ENCODE measurements around the gene PIK3CA. TPM values are rescaled to one million over a fixed set of nuclear protein-coding genes. Genes with fewer than 3 reads are reported as not detected.

PIK3CA gene
- total and polyA plus RNA-seq, 9 donors, result 8.9 to 29.7 (median 20.2) TPM

DNA sequence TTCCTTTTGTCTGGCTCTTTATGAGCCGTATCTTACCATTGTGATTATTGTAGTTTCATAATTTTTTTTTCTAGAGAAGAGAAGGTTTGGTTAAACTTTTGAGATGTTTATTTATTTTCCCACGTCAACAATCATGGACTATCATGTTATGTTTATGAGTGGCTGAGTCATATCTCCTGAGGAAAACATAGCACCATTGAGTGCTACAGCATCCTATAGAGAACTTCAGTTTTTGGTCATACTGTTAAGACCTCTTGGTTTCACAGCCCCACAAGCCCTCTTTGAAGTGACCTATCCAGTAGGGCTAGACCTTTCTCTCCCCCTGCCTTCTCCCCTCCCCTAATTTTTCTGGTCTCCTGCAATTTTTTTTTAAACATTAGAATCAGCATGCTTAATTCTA is 20.8 kb downstream of the PIK3CA start:
- H3K27ac ChIP-seq, result no peak overlapping the region
- intact Hi-C loops (cut with DNase I), result no loop called here
- no peak for DNase-seq
- H3K4me1 ChIP-seq (ENCODE audit: insufficient read depth), result peaks cover 6% of the 10 kb centered on the region
- TF ChIP-seq POLR2A (IDR thresholded peaks at IDR 0.05), result no peak
- TF ChIP-seq CTCF (IDR thresholded peaks at IDR 0.05), result no peak
- TF ChIP-seq EP300 (IDR thresholded peaks at IDR 0.05), result no peak
- no peaks in the 10 kb centered on the region for H3K9me3 ChIP-seq
- no peak overlapping the region for H3K4me3 ChIP-seq
- H3K36me3 ChIP-seq, result no peaks in the 10 kb centered on the region
- no peaks in the 10 kb centered on the region for H3K27me3 ChIP-seq
- 86 to 96% (median 92%) methylated on average over 2 of the region's 2 CpGs for WGBS, 3 donors

DNA sequence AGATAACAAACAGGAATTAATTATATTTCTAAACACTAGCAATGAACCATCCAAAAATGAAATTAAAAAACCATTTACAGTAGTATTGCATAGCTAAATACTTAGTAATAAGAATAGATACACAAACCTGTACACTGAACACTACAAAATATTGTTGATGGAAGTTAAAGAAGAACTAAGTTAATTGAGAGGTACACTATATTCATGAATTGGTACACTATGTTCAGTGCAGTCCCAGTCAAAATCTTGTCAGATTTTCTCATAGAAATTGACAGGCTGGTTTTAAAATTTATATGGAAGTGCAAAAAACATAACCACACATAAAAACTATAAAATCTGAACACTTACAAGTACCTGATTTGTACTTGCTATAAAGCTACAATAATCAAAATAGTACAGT is 24.4 kb downstream of the PIK3CA start:
- TF ChIP-seq POLR2A (IDR thresholded peaks at IDR 0.05), result no peak

GRCh38 chr3:179174316-179174715 is 26.2 kb downstream of the PIK3CA start:
- Histone ChIP-seq H3K27me3 (no peaks in the 10 kb centered on the region), H3K9me3 (no peaks in the 10 kb centered on the region), H3K36me3 (no peaks in the 10 kb centered on the region), H3K4me3 (no peak overlapping the region), H3K4me1 (ENCODE audit: insufficient read depth) (peaks cover 5% of the 10 kb centered on the region), H3K27ac (no peak overlapping the region)
- no peak for DNase-seq
- 94 to 97% (median 96%) methylated on average over 3 of the region's 3 CpGs for WGBS, 3 donors
- no peak for TF ChIP-seq EP300 (IDR thresholded peaks at IDR 0.05)
- no peak for TF ChIP-seq CTCF (IDR thresholded peaks at IDR 0.05)
- no peak for TF ChIP-seq POLR2A (IDR thresholded peaks at IDR 0.05)
- intact Hi-C loops (cut with DNase I), result no loop called here

More for the DNA sequence above, 24.4 kb downstream of the PIK3CA start:
- H3K27me3 ChIP-seq, result no peaks in the 10 kb centered on the region
- no peak for DNase-seq
- H3K9me3 ChIP-seq, result no peaks in the 10 kb centered on the region
- no peak overlapping the region for H3K27ac ChIP-seq
- no peak overlapping the region for H3K4me3 ChIP-seq
- peaks cover 2% of the 10 kb centered on the region for H3K4me1 ChIP-seq (ENCODE audit: insufficient read depth)
- intact Hi-C loops (cut with DNase I), result no loop called here
- no peaks in the 10 kb centered on the region for H3K36me3 ChIP-seq

DNA sequence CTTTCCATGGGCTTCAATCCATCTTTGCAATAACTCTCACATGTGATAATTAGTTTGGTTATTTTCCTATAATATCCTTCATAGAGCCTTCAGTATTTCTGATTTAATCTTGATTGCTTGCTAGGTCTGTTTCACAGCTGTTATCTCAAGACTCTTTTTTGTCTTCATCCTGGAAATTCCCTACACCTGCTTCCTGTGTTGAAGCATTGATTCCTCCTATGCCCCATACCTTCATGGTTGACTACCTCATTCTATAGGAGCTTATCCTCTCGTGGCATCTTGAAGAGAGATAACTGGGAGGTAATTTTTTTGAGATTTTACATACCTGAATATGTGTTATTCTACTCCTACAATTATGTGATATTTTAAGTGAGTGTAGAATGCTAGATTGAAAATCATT is 26.7 kb downstream of the PIK3CA start:
- H3K27me3 ChIP-seq, result no peaks in the 10 kb centered on the region
- no peak overlapping the region for H3K27ac ChIP-seq
- intact Hi-C loops (cut with DNase I), result no loop called here
- DNase-seq, result no peak
- H3K9me3 ChIP-seq, result no peaks in the 10 kb centered on the region
- 53 to 71% (median 54%) methylated on average over 1 of the region's 1 CpG for WGBS, 3 donors
- no peaks in the 10 kb centered on the region for H3K36me3 ChIP-seq
- no peak overlapping the region for H3K4me3 ChIP-seq
- TF ChIP-seq POLR2A (IDR thresholded peaks at IDR 0.05) (no peak), CTCF (IDR thresholded peaks at IDR 0.05) (no peak), EP300 (IDR thresholded peaks at IDR 0.05) (no peak)
- H3K4me1 ChIP-seq (ENCODE audit: insufficient read depth), result peaks cover 5% of the 10 kb centered on the region

- intact Hi-C loops (cut with DNase I), result no loop called here
- Histone ChIP-seq H3K9me3 (no peaks in the 10 kb centered on the region), H3K27me3 (no peaks in the 10 kb centered on the region), H3K27ac (no peak overlapping the region), H3K36me3 (no peaks in the 10 kb centered on the region), H3K4me1 (ENCODE audit: insufficient read depth) (peaks cover 7% of the 10 kb centered on the region), H3K4me3 (no peak overlapping the region)
- WGBS, 3 donors, result 8 to 20% (median 9%) methylated on average over 3 of the region's 3 CpGs
- DNase-seq, result no peak
- no peak for TF ChIP-seq POLR2A (IDR thresholded peaks at IDR 0.05)
- TF ChIP-seq CTCF (IDR thresholded peaks at IDR 0.05), result no peak
- no peak for TF ChIP-seq EP300 (IDR thresholded peaks at IDR 0.05)
Measured at GRCh38 chr3:179175358-179175757, 27.2 kb downstream of the PIK3CA start.

Data from ovary (tissue), 9 donors.